LNCaP clone FGC (cell line): ENCODE measurements around the gene SBF2.

Experiments
- DNase-seq: peaks from one replicate; pipeline ENCODE4 v3.0.0-alpha.2; 2011; ENCODE audit warnings: low read depth
- H3K4me3 ChIP-seq: 2 replicates; pipeline ENCODE4 v1.5.1; 2011; ENCODE audit warnings: mild to moderate bottlenecking, low read depth, low read length, control low read depth
- CTCF ChIP-seq: IDR thresholded peaks from 2 replicates; pipeline ENCODE4 v1.5.1; 2012; ENCODE audit warnings: mild to moderate bottlenecking; ENCODE audit not compliant: control insufficient read depth, insufficient read depth; ENCODE audit errors: extremely low read depth

SBF2 gene

GRCh38 chr11:9769621-9770020, 524.4 kb downstream of the SBF2 start:
- TF ChIP-seq CTCF, result no peak
- H3K4me3 ChIP-seq, result no peak overlapping the region
- DNase-seq, result no peak

- H3K4me3 ChIP-seq, result no peak overlapping the region
- DNase-seq, result no peak
- no peak for TF ChIP-seq CTCF
Measured at GRCh38 chr11:9765320-9766101, 528.5 kb downstream of the SBF2 start.

GRCh38 chr11:9763301-9763700, 530.7 kb downstream of the SBF2 start:
- TF ChIP-seq CTCF, result no peak
- DNase-seq, result no peak
- no peak overlapping the region for H3K4me3 ChIP-seq

- TF ChIP-seq CTCF, result no peak
- DNase-seq, result no peak
Measured at GRCh38 chr11:9762531-9762930, 531.5 kb downstream of the SBF2 start.

GRCh38 chr11:9761441-9761945, 532.5 kb downstream of the SBF2 start:
- no peak overlapping the region for H3K4me3 ChIP-seq

More at GRCh38 chr11:9762531-9762930, 531.5 kb downstream of the SBF2 start:
- H3K4me3 ChIP-seq, result no peak overlapping the region

GRCh38 chr11:9760193-9760575, 533.8 kb downstream of the SBF2 start:
- TF ChIP-seq CTCF, result no peak
- H3K4me3 ChIP-seq, result no peak overlapping the region
- DNase-seq, result no peak

More at GRCh38 chr11:9761441-9761945, 532.5 kb downstream of the SBF2 start:
- no peak for TF ChIP-seq CTCF
- DNase-seq, result no peak
